Endothelial cell (in vitro differentiated cells): Measurements from ENCODE around the gene CAV1. TPM values are rescaled to one million over a fixed set of nuclear protein-coding genes. Genes with fewer than 3 reads are reported as not detected.

Experiments
- DNase-seq: peaks from one replicate; pipeline ENCODE4 v3.0.0; 2021; ENCODE audit warnings: low spot score
- H3K27ac Mint-ChIP-seq: one replicate; pipeline ENCODE4 v1.8.0; 2021; ENCODE audit warnings: mixed read lengths, inconsistent platforms; ENCODE audit not compliant: unreplicated experiment
- H3K27me3 Mint-ChIP-seq: one replicate; pipeline ENCODE4 v1.8.0; 2021; ENCODE audit warnings: mild to moderate bottlenecking, moderate library complexity, mixed read lengths, inconsistent platforms; ENCODE audit not compliant: unreplicated experiment
- H3K36me3 Mint-ChIP-seq: one replicate; pipeline ENCODE4 v1.8.0; 2021; ENCODE audit warnings: mild to moderate bottlenecking, low read depth, mixed read lengths, inconsistent platforms; ENCODE audit not compliant: unreplicated experiment
- H3K4me1 Mint-ChIP-seq: one replicate; pipeline ENCODE4 v1.8.0; 2021; ENCODE audit warnings: mild to moderate bottlenecking, mixed read lengths, inconsistent platforms; ENCODE audit not compliant: unreplicated experiment
- H3K4me3 Mint-ChIP-seq: one replicate; pipeline ENCODE4 v1.8.0; 2021; ENCODE audit warnings: mild to moderate bottlenecking, mixed read lengths, inconsistent platforms; ENCODE audit not compliant: unreplicated experiment
- H3K9me3 Mint-ChIP-seq: one replicate; pipeline ENCODE4 v1.8.0; 2021; ENCODE audit warnings: mixed read lengths, inconsistent platforms; ENCODE audit not compliant: unreplicated experiment
- CTCF ChIP-seq: fragments of 200-600 bp; sonication (generic); IDR thresholded peaks from one replicate; pipeline ENCODE4 v1.5.0; 2021; ENCODE audit warnings: antibody characterized with exemption; ENCODE audit not compliant: unreplicated experiment
- total RNA-seq: library from RNA; stranded (reverse); fragmentation: NEBNext Ultra II Directional; extraction: Animal tissue kit (Norgen Biotek cat#: 25700); gene quantifications from one replicate; pipeline ENCODE4 v1.2.1, GENCODE V29; 2021; ENCODE audit not compliant: unreplicated experiment

CAV1 gene
- total RNA-seq, 1 donor from 2014 or later = 48.2 TPM

GRCh38 chr7:116505278-116505677 is 19.6 kb upstream of the CAV1 start:
- DNase-seq = no peak
- Mint-ChIP-seq H3K4me1 (peaks cover 26% of the 10 kb centered on the region), H3K9me3 (no peaks in the 10 kb centered on the region), H3K27me3 (peaks cover 2% of the 10 kb centered on the region), H3K4me3 (peak overlapping the region; percentile 28), H3K27ac (peak overlapping the region; percentile 65), H3K36me3 (peaks cover 13% of the 10 kb centered on the region)
- TF ChIP-seq CTCF = no peak

GRCh38 chr7:116505823-116506222 is 19.0 kb upstream of the CAV1 start:
- peaks cover 20% of the 10 kb centered on the region for H3K4me1 Mint-ChIP-seq
- no peak for TF ChIP-seq CTCF
- DNase-seq = no peak
- H3K27ac Mint-ChIP-seq = peak overlapping the region; percentile 65
- peaks cover 13% of the 10 kb centered on the region for H3K36me3 Mint-ChIP-seq
- no peaks in the 10 kb centered on the region for H3K27me3 Mint-ChIP-seq
- H3K4me3 Mint-ChIP-seq = peak overlapping the region; percentile 28
- H3K9me3 Mint-ChIP-seq = no peaks in the 10 kb centered on the region

- no peak for DNase-seq
- no peaks in the 10 kb centered on the region for H3K9me3 Mint-ChIP-seq
- H3K27me3 Mint-ChIP-seq = no peaks in the 10 kb centered on the region
- H3K4me1 Mint-ChIP-seq = peaks cover 21% of the 10 kb centered on the region
- no peak overlapping the region for H3K27ac Mint-ChIP-seq
- peaks cover 10% of the 10 kb centered on the region for H3K36me3 Mint-ChIP-seq
- TF ChIP-seq CTCF = no peak
- no peak overlapping the region for H3K4me3 Mint-ChIP-seq
Observed at GRCh38 chr7:116509982-116510579, 14.8 kb upstream of the CAV1 start.

- no peak overlapping the region for H3K4me3 Mint-ChIP-seq
- no peaks in the 10 kb centered on the region for H3K27me3 Mint-ChIP-seq
- peaks cover 3% of the 10 kb centered on the region for H3K36me3 Mint-ChIP-seq
- no peak overlapping the region for H3K27ac Mint-ChIP-seq
- no peaks in the 10 kb centered on the region for H3K9me3 Mint-ChIP-seq
- peaks cover 19% of the 10 kb centered on the region for H3K4me1 Mint-ChIP-seq
- no peak for DNase-seq
- no peak for TF ChIP-seq CTCF
Observed at GRCh38 chr7:116510795-116511194, 14.0 kb upstream of the CAV1 start.

GRCh38 chr7:116511552-116512519 is 13.0 kb upstream of the CAV1 start:
- Mint-ChIP-seq H3K27ac (peak overlapping the region; percentile 33), H3K4me1 (peaks cover 16% of the 10 kb centered on the region), H3K27me3 (no peaks in the 10 kb centered on the region), H3K9me3 (no peaks in the 10 kb centered on the region), H3K4me3 (no peak overlapping the region), H3K36me3 (no peaks in the 10 kb centered on the region)
- TF ChIP-seq CTCF = no peak
- no peak for DNase-seq
